H1 (cell line): ENCODE measurements around the gene KRT1. TPM values are rescaled to one million over a fixed set of nuclear protein-coding genes. Genes with fewer than 3 reads are reported as not detected.

Experiments
- CTCF ChIA-PET: fragments of 300-600 bp; sonication (Branson Sonifier 250); formaldehyde crosslinking; loops from one replicate; lab custom pipeline; 2021; ENCODE audit not compliant: partially characterized antibody; lab: Charles Lee
- POLR2A ChIA-PET: fragments of 300-600 bp; sonication (Branson Sonifier 250); formaldehyde crosslinking; loops from one replicate; lab custom pipeline; 2021; ENCODE audit warnings: inconsistent platforms; ENCODE audit not compliant: partially characterized antibody; lab: Charles Lee
- DNase-seq, 2 experiments: peaks; one replicate each; pipeline versions ENCODE4 v3.0.0 to v3.0.0-alpha.2; 2010 to 2022; ENCODE audit warnings: low spot score in 2 of 2, low read depth in 1 of 2, mixed read lengths in 1 of 2
- FAIRE-seq: peaks from 2 replicates; lab custom pipeline; 2011; peaks lifted over from hg19 to GRCh38; lab: Jason Lieb, UNC
- H2AFZ ChIP-seq: 2 replicates; pipeline ENCODE4 v1.8.1; 2012; ENCODE audit warnings: low read length, inconsistent platforms
- H2AK5ac ChIP-seq: 2 replicates; pipeline ENCODE4 v1.6.1; 2013; ENCODE audit warnings: low read depth, low read length
- H2BK120ac ChIP-seq: replicated peaks from 2 replicates; pipeline ENCODE3; 2013; ENCODE audit warnings: low read depth, low read length, inconsistent platforms
- H2BK12ac ChIP-seq: 2 replicates; pipeline ENCODE4 v1.6.1; 2013; ENCODE audit warnings: low read depth, low read length
- H2BK15ac ChIP-seq: 2 replicates; pipeline ENCODE4 v1.6.1; 2013; ENCODE audit warnings: low read length
- H2BK20ac ChIP-seq: 2 replicates; pipeline ENCODE4 v1.6.1; 2013; ENCODE audit warnings: low read length
- H2BK5ac ChIP-seq: 2 replicates; pipeline ENCODE4 v1.6.1; 2013; ENCODE audit warnings: low read depth, low read length
- H3K14ac ChIP-seq: 2 replicates; pipeline ENCODE4 v1.6.1; 2013; ENCODE audit warnings: inconsistent platforms; ENCODE audit not compliant: insufficient read length
- H3K18ac ChIP-seq: 2 replicates; pipeline ENCODE4 v1.6.1; 2013; ENCODE audit warnings: low read length; ENCODE audit errors: extremely low read depth
- H3K23ac ChIP-seq: 2 replicates; pipeline ENCODE4 v1.6.1; 2013; ENCODE audit warnings: inconsistent platforms; ENCODE audit not compliant: insufficient read length
- H3K23me2 ChIP-seq: 2 replicates; pipeline ENCODE4 v1.6.1; 2013; ENCODE audit warnings: low read depth, low read length
- H3K27ac ChIP-seq: 2 replicates; pipeline ENCODE4 v1.6.1; 2011; ENCODE audit warnings: low read depth, low read length, inconsistent platforms
- H3K27me3 ChIP-seq, 4 experiments: replicated peaks in 1 of 4; 1 replicate in 1 of 4; 2 replicates in 3 of 4; pipeline versions ENCODE4 v1.6.1 to v1.8.1; 2011 to 2013; ENCODE audit warnings: low read length in 3 of 4, mild to moderate bottlenecking in 3 of 4, inconsistent platforms in 2 of 4, mixed read lengths in 2 of 4, moderate library complexity in 1 of 4; ENCODE audit not compliant: control insufficient read depth in 3 of 4, insufficient read depth in 3 of 4; ENCODE audit errors: extremely low read depth in 1 of 4
- H3K36me3 ChIP-seq, 4 experiments: 2 replicates each; pipeline versions ENCODE4 v1.6.1 to v1.8.1; 2011 to 2013; ENCODE audit warnings: mild to moderate bottlenecking in 4 of 4, low read length in 3 of 4, moderate library complexity in 2 of 4, control low read depth in 1 of 4, inconsistent platforms in 1 of 4; ENCODE audit not compliant: insufficient read depth in 4 of 4, control insufficient read depth in 2 of 4
- H3K4ac ChIP-seq: replicated peaks from 2 replicates; pipeline ENCODE3; 2013; ENCODE audit warnings: low read length, low read depth, mixed read lengths, inconsistent platforms; ENCODE audit not compliant: insufficient read length
- H3K4me1 ChIP-seq, 4 experiments: replicated peaks in 1 of 4; 1 replicate in 1 of 4; 2 replicates in 3 of 4; pipeline versions ENCODE4 v1.6.1 to v1.8.1; 2011 to 2013; ENCODE audit warnings: low read length in 3 of 4, inconsistent platforms in 2 of 4, mixed read lengths in 1 of 4; ENCODE audit not compliant: insufficient read depth in 4 of 4, control insufficient read depth in 3 of 4
- H3K4me2 ChIP-seq, 2 experiments: 2 replicates each; pipeline versions ENCODE4 v1.6.1 to v1.8.1; 2011 to 2013; ENCODE audit warnings: low read depth in 2 of 2, low read length in 2 of 2, control low read depth in 1 of 2, inconsistent platforms in 1 of 2, mild to moderate bottlenecking in 1 of 2; ENCODE audit not compliant: insufficient read depth in 1 of 2
- H3K4me3 ChIP-seq, 4 experiments: fragments of 200-600, 300-600 bp in 1 of 4; sonication (generic), shearing (Covaris generic), sonication (Bioruptor Twin) in 1 of 4; 2 replicates each; pipeline versions ENCODE4 v1.5.1 to v1.8.1; 2011 to 2016; ENCODE audit warnings: low read length in 4 of 4, low read depth in 3 of 4, control low read depth in 2 of 4, inconsistent platforms in 2 of 4, mild to moderate bottlenecking in 2 of 4, mixed read lengths in 1 of 4, moderate library complexity in 1 of 4; ENCODE audit not compliant: insufficient read depth in 2 of 4; ENCODE audit errors: extremely low read depth in 1 of 4
- H3K56ac ChIP-seq: replicated peaks from 2 replicates; pipeline ENCODE3; 2013; ENCODE audit warnings: low read depth, mild to moderate bottlenecking, mixed read lengths, low read length, inconsistent platforms; ENCODE audit not compliant: insufficient read length
- H3K79me1 ChIP-seq: 2 replicates; pipeline ENCODE4 v1.6.1; 2013; ENCODE audit warnings: low read depth, low read length, control low read depth
- H3K79me2 ChIP-seq, 2 experiments: 2 replicates each; pipeline versions ENCODE4 v1.6.1 to v1.8.1; 2012 to 2013; ENCODE audit warnings: low read length in 2 of 2, mild to moderate bottlenecking in 2 of 2, inconsistent platforms in 1 of 2; ENCODE audit not compliant: insufficient read depth in 2 of 2, control insufficient read depth in 1 of 2
- H3K9ac ChIP-seq, 4 experiments: replicated peaks in 1 of 4; 1 replicate in 1 of 4; 2 replicates in 3 of 4; pipeline versions ENCODE4 v1.6.1 to v1.8.1; 2011 to 2013; ENCODE audit warnings: low read depth in 3 of 4, low read length in 3 of 4, control low read depth in 2 of 4, mild to moderate bottlenecking in 2 of 4, moderate library complexity in 2 of 4, inconsistent platforms in 1 of 4; ENCODE audit errors: extremely low read depth in 1 of 4
- H3K9me3 ChIP-seq, 2 experiments: 2 replicates each; pipeline versions ENCODE4 v1.6.1 to v1.8.1; 2012 to 2013; ENCODE audit warnings: mild to moderate bottlenecking in 2 of 2, moderate library complexity in 2 of 2, control low read depth in 1 of 2, inconsistent platforms in 1 of 2, low read depth in 1 of 2, low read length in 1 of 2, mixed read lengths in 1 of 2; ENCODE audit not compliant: insufficient read depth in 2 of 2
- H4K20me1 ChIP-seq, 2 experiments: replicated peaks in 1 of 2; 2 replicates each; pipeline versions ENCODE3 to v1.8.1; 2011 to 2013; ENCODE audit warnings: inconsistent platforms in 2 of 2, low read length in 2 of 2, mild to moderate bottlenecking in 1 of 2; ENCODE audit not compliant: insufficient read depth in 2 of 2, control insufficient read depth in 1 of 2
- H4K5ac ChIP-seq: 2 replicates; pipeline ENCODE4 v1.6.1; 2013; ENCODE audit warnings: low read length, low read depth, mixed read lengths, inconsistent platforms; ENCODE audit not compliant: insufficient read length
- H4K8ac ChIP-seq: 2 replicates; pipeline ENCODE4 v1.8.0; 2013; ENCODE audit warnings: mild to moderate bottlenecking, moderate library complexity, low read length, inconsistent platforms; ENCODE audit not compliant: insufficient read depth; ENCODE audit errors: extremely low read depth
- H4K91ac ChIP-seq: replicated peaks from 2 replicates; pipeline ENCODE3; 2013; ENCODE audit warnings: low read length, mixed read lengths, inconsistent platforms; ENCODE audit not compliant: insufficient read length
- BRCA1 ChIP-seq: IDR thresholded peaks from 2 replicates; pipeline ENCODE4 v1.6.1; 2012; ENCODE audit warnings: low read depth, low read length, improper control_type of control experiment
- EGR1 ChIP-seq: IDR thresholded peaks from 2 replicates; pipeline ENCODE4 v1.6.1; 2011; ENCODE audit warnings: low read depth, low read length, borderline replicate concordance
- EZH2 ChIP-seq: fragments of 200-600 bp; sonication (generic); IDR thresholded peaks from 2 replicates; pipeline ENCODE4 v1.7.1; 2012; ENCODE audit warnings: low read depth, mild to moderate bottlenecking, moderate library complexity, low read length, inconsistent platforms; ENCODE audit not compliant: severe bottlenecking
- GABPA ChIP-seq: IDR thresholded peaks from 2 replicates; pipeline ENCODE4 v1.6.1; 2011; ENCODE audit warnings: mild to moderate bottlenecking, low read length, moderate library complexity, borderline replicate concordance; ENCODE audit not compliant: insufficient read depth
- GTF2F1 ChIP-seq: IDR thresholded peaks from 2 replicates; pipeline ENCODE4 v1.6.1; 2012; ENCODE audit warnings: low read depth, low read length, improper control_type of control experiment, borderline replicate concordance
- HDAC2 ChIP-seq, 2 experiments: fragments of 300-600 bp in 1 of 2; sonication (generic) in 1 of 2; IDR thresholded peaks; 2 replicates each; pipeline ENCODE4 v1.6.1; 2011 to 2012; ENCODE audit warnings: low read depth in 2 of 2, low read length in 2 of 2, mild to moderate bottlenecking in 2 of 2, moderate library complexity in 2 of 2, borderline replicate concordance in 1 of 2, inconsistent platforms in 1 of 2
- KDM5A ChIP-seq: fragments of 200-600 bp; IDR thresholded peaks from 2 replicates; pipeline ENCODE4 v1.7.1; 2012; ENCODE audit warnings: mild to moderate bottlenecking, low read length, inconsistent platforms, mixed read lengths
- MAFK ChIP-seq: IDR thresholded peaks from 2 replicates; pipeline ENCODE4 v1.6.1; 2012; ENCODE audit warnings: low read depth, mild to moderate bottlenecking, improper control_type of control experiment, low read length
- POLR2AphosphoS5 ChIP-seq: IDR thresholded peaks from 2 replicates; pipeline ENCODE4 v1.6.1; 2011; ENCODE audit warnings: low read depth, low read length
- SUZ12 ChIP-seq: fragments of 200-600 bp; sonication (generic); IDR thresholded peaks from 2 replicates; pipeline ENCODE4 v1.6.1; 2012; ENCODE audit warnings: mild to moderate bottlenecking, inconsistent platforms, low read length, moderate library complexity, mixed read lengths
- TAF7 ChIP-seq: optimal IDR thresholded peaks from 2 replicates; pipeline ENCODE3; 2011; ENCODE audit warnings: low read depth, mild to moderate bottlenecking, inconsistent platforms, low read length, moderate library complexity, borderline replicate concordance
- YY1 ChIP-seq: IDR thresholded peaks from 2 replicates; pipeline ENCODE4 v1.6.1; 2011; ENCODE audit warnings: low read depth, mild to moderate bottlenecking, low read length
- whole genome bisulfite sequencing, 2 experiments: shearing (Covaris generic) in 1 of 2; methylation state at CpG; one replicate each; pipeline versions ENCODE4 v1.1.6 to v1.1.7; 2013 to 2015; ENCODE audit warnings: low lambda C conversion rate in 2 of 2, mixed read lengths in 2 of 2, inconsistent platforms in 1 of 2, low coverage in 1 of 2, missing lambda C conversion rate in 1 of 2; ENCODE audit not compliant: insufficient replicate concordance in 2 of 2, insufficient coverage in 1 of 2, insufficient read length in 1 of 2; ENCODE audit errors: extremely low coverage in 1 of 2, missing lambda C conversion rate in 1 of 2; 5-methylcytosine and 5-hydroxymethylcytosine counted together
- polyA plus RNA-seq, 7 experiments: library from polyadenylated mRNA; depleted of rRNA in 3 of 7; stranded (reverse) in 5 of 7; unstranded in 2 of 7; fragments of >200 nt in 5 of 7; fragments of 200-250 nt in 2 of 7; gene quantifications; 1 replicate in 5 of 7; 2 replicates in 1 of 7; 4 replicates in 1 of 7; pipeline versions ENCODE4 v1.2.1 to v1.2.3, GENCODE V29; 2011 to 2013; ENCODE audit warnings: missing spikeins in 2 of 7, mixed read lengths in 2 of 7
- total RNA-seq: library from RNA; stranded (reverse); fragmentation: NEBNext Ultra II Directional; extraction: Animal tissue kit (Norgen Biotek cat#: 25700); gene quantifications from 2 replicates; pipeline ENCODE4 v1.2.1, GENCODE V29; 2021
- TF ChIP-seq, protein P1 (sequence below): IDR thresholded peaks from 2 replicates; pipeline ENCODE4 v1.6.1; 2011; ENCODE audit warnings: low read length, improper control_type of control experiment

The KRT1 gene
- total and polyA plus RNA-seq, 2 of the 8 experiments (the other 6 are each of a cell fraction or from before 2014, with no cell fraction given), result not detected

DNA sequence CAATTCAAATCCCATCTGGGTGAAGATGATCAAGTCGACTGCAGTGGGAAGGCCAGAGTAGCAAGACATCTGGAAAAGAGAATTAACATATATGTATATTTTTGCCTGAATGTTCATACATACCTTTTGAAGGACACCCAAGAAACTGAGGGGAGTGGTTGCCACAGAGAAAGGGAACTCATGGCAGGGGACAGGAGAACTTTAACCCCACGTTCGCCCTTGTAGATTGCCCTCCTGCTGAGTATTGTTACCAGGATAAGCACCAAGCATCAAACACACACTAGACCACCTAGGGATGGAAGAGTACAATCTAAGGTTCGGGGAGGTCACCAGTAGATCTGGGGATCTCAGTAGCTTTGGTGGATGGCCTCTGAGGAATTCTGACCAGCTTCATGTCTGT, 9.7 kb downstream of the KRT1 start:
- Histone ChIP-seq H3K56ac (no peak overlapping the region), H2AFZ (no peak overlapping the region), H3K9ac (no peak overlapping the region), H2BK120ac (no peak overlapping the region), H3K4me3 (no peak overlapping the region), H3K23me2 (no peaks in the 10 kb centered on the region; the same call in 1 of the 2 replicates), H4K20me1 (no peaks in the 10 kb centered on the region), H3K27me3 (no peaks in the 10 kb centered on the region; a peak in 1 of 7 replicates), H4K8ac (no peak overlapping the region), H3K23ac (no peak overlapping the region), H2BK20ac (no peak overlapping the region), H4K91ac (no peak overlapping the region), H3K79me2 (no peaks in the 10 kb centered on the region), H3K4ac (no peak overlapping the region), H3K27ac (no peak overlapping the region), H2BK12ac (no peak overlapping the region), H3K14ac (no peak overlapping the region), H3K36me3 (no peaks in the 10 kb centered on the region), H2AK5ac (no peak overlapping the region), H3K18ac (no peak overlapping the region), H4K5ac (no peak overlapping the region), H3K79me1 (no peaks in the 10 kb centered on the region), H3K4me1 (no peaks in the 10 kb centered on the region), H3K4me2 (no peak overlapping the region), H2BK5ac (no peak overlapping the region), H2BK15ac (no peak overlapping the region), H3K9me3 (no peaks in the 10 kb centered on the region)
- no peak for FAIRE-seq
- no peak for DNase-seq
- CTCF ChIA-PET, result interaction anchor here (0.7 to 1.2 kb wide), 3 partner anchors 43 to 212 kb away, joined by 3 to 4 read pairs (median 4); no protein-coding TSS in a partner anchor
- POLR2A ChIA-PET, result no interaction called here
- 84% methylated on average over 4 of the region's 4 CpGs; no CpG with 5 or more reads in 1 of the 2 experiments for WGBS, 2 experiments
- TF ChIP-seq KDM5A (no peak), BRCA1 (no peak), EGR1 (no peak), POLR2AphosphoS5 (no peak), HDAC2 (IDR thresholded peaks at IDR 0.05; ENCODE audit: borderline replicate concordance in 1 of 2, low read depth in 2 of 2, low read length in 2 of 2) (no peak), SUZ12 (no peak), GTF2F1 (no peak), MAFK (no peak), GABPA (no peak), YY1 (no peak), EZH2 (no peak), TAF7 (no peak)
- TF ChIP-seq, protein P1, sequence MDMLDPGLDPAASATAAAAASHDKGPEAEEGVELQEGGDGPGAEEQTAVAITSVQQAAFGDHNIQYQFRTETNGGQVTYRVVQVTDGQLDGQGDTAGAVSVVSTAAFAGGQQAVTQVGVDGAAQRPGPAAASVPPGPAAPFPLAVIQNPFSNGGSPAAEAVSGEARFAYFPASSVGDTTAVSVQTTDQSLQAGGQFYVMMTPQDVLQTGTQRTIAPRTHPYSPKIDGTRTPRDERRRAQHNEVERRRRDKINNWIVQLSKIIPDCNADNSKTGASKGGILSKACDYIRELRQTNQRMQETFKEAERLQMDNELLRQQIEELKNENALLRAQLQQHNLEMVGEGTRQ, result no peak
